Ovary (tissue), 9 donors: Measurements from ENCODE around the gene KLRC3. TPM values are rescaled to one million over a fixed set of nuclear protein-coding genes. Genes with fewer than 3 reads are reported as not detected.
"Not testable (repeated sequence)": the region's sequence is repeated elsewhere in the genome, so short reads cannot be mapped to it uniquely, and the experiment has no call there.

Experiments
- DNase-seq, 5 donors: peaks; one replicate each; pipeline ENCODE4 v3.0.0-alpha.2; 2019 to 2020
- H3K27ac ChIP-seq, 2 donors: fragments of 200-600 bp; one replicate each; pipeline versions ENCODE4 v1.5.1 to v1.8.0; 2019 to 2022
- H3K27me3 ChIP-seq: fragments of 200-600 bp; one replicate; pipeline ENCODE4 v1.8.0; 2022
- H3K36me3 ChIP-seq: fragments of 200-600 bp; sonication (generic); one replicate; pipeline ENCODE4 v1.5.1; 2019
- H3K4me1 ChIP-seq: one replicate; pipeline ENCODE4 v1.8.1; 2013; ENCODE audit warnings: mild to moderate bottlenecking, moderate library complexity; ENCODE audit not compliant: insufficient read depth
- H3K4me3 ChIP-seq: fragments of 200-600 bp; sonication (generic); one replicate; pipeline ENCODE4 v1.5.1; 2017
- H3K9me3 ChIP-seq, 2 donors: fragments of 200-600 bp in 1 of 2; sonication (generic) in 1 of 2; one replicate each; pipeline versions ENCODE4 v1.5.1 to v1.8.1; 2013 to 2019; ENCODE audit warnings: mild to moderate bottlenecking in 1 of 2, moderate library complexity in 1 of 2
- CTCF ChIP-seq, 3 donors: fragments of 450-650 bp in 2 of 3; fragments of 200-600 bp in 1 of 3; IDR thresholded peaks; one replicate each; pipeline versions ENCODE4 v1.5.1 to v1.8.0; 2016 to 2022; ENCODE audit warnings: antibody characterized with exemption in 3 of 3, mild to moderate bottlenecking in 1 of 3
- EP300 ChIP-seq: sonication (generic); formaldehyde crosslinking; IDR thresholded peaks from one replicate; pipeline ENCODE4 v1.6.1; 2017; ENCODE audit warnings: antibody characterized with exemption
- POLR2A ChIP-seq: fragments of 450-650 bp; IDR thresholded peaks from one replicate; pipeline ENCODE4 v1.6.1; 2017; ENCODE audit warnings: antibody characterized with exemption, mild to moderate bottlenecking, moderate library complexity
- WGBS, 3 donors: extraction: QIAGEN DNeasy Blood & Tissue Kit in 1 of 3; methylation state at CpG; one replicate each; pipeline versions ENCODE4 v1.1.5 to v1.1.7; 2013 to 2017; 5-methylcytosine and 5-hydroxymethylcytosine counted together
- intact Hi-C, 4 donors: fragments of 100-400 bp; cut with DNase I; formaldehyde crosslinking; loops; one replicate each; pipeline versions ENCODE4 v1.11.0 to v1.15.1; 2022 to 2023
- polyA plus RNA-seq, 2 donors: library from polyadenylated mRNA; stranded (reverse); fragments of 200-250 nt in 1 of 2; fragments of 350-450 nt in 1 of 2; fragmentation: Illumina TruSeq in 1 of 2; extraction: RNeasy Lipid Tissue Mini Kit (QIAGEN cat#74804) in 1 of 2; gene quantifications; one replicate each; pipeline ENCODE4 v1.2.3, GENCODE V29; 2013 to 2014
- total RNA-seq, 7 donors: library from RNA; depleted of rRNA in 2 of 7; stranded (reverse); fragments of >200 nt in 2 of 7; fragmentation: NEBNext Ultra II Directional in 3 of 7; extraction: Animal tissue kit (Norgen Biotek cat#: 25700) in 3 of 7; gene quantifications; one replicate each; pipeline versions ENCODE4 v1.1.0 to v1.2.4, GENCODE V29; 2016 to 2023
- donor health status: DM: no; HTN: no; CAD: no; lungs with moderate emphysema.
- donor health status: DM: no; HTN: no; CAD: no.
- donor health status: Bipolar disorder and iron deficiency.
- donor health status: DM: yes; HTN: yes; CAD: no.
- donor health status: DM: no; HTN: no; CAD: no.
- donor health status: DM: yes; HTN: yes; CAD: no.

The KLRC3 gene
- total and polyA plus RNA-seq, 9 donors, result 0.19 to 0.90 (median 0.65) TPM; not detected in 5

GRCh38 chr12:10455766-10456165, 35.4 kb upstream of the KLRC3 start:
- Histone ChIP-seq H3K36me3 (no peaks in the 10 kb centered on the region), H3K27ac (no peak overlapping the region), H3K27me3 (no peaks in the 10 kb centered on the region), H3K9me3 (no peaks in the 10 kb centered on the region), H3K4me1 (no peaks in the 10 kb centered on the region), H3K4me3 (no peak overlapping the region)
- intact Hi-C loops, result no loop called here
- DNase-seq, result no peak
- WGBS, 3 donors, result 83 to 92% (median 85%) methylated on average over 1 of the region's 1 CpG
- TF ChIP-seq POLR2A (no peak), EP300 (no peak), CTCF (IDR thresholded peaks at IDR 0.05) (no peak)

GRCh38 chr12:10454531-10454930, 34.1 kb upstream of the KLRC3 start:
- intact Hi-C loops, result no loop called here
- H3K36me3 ChIP-seq, result no peaks in the 10 kb centered on the region
- TF ChIP-seq POLR2A (no peak), EP300 (no peak), CTCF (IDR thresholded peaks at IDR 0.05) (no peak)
- no peak overlapping the region for H3K4me3 ChIP-seq
- WGBS, 3 donors, result 6 to 43% (median 11%) methylated on average over 1 of the region's 1 CpG
- H3K27ac ChIP-seq, result no peak overlapping the region
- no peaks in the 10 kb centered on the region for H3K9me3 ChIP-seq
- DNase-seq, result no peak
- H3K4me1 ChIP-seq, result no peaks in the 10 kb centered on the region
- no peaks in the 10 kb centered on the region for H3K27me3 ChIP-seq

GRCh38 chr12:10453156-10453555, 32.8 kb upstream of the KLRC3 start, which contains the start of gene KLRC1:
KLRC1 (minus strand) TSS chr12:10453377; CDS start chr12:10451156, 2,221 bp downstream.
- no peak within 1 kb of the TSS for H3K27ac ChIP-seq
- intact Hi-C loops, result no loop called here
- 63 to 73% (median 68%) methylated on average over 2 of the region's 2 CpGs for WGBS, 3 donors

GRCh38 chr12:10448236-10448635, 27.8 kb upstream of the KLRC3 start:
- H3K27me3 ChIP-seq, result no peaks in the 10 kb centered on the region
- no peak overlapping the region for H3K4me3 ChIP-seq
- no peaks in the 10 kb centered on the region for H3K4me1 ChIP-seq
- H3K36me3 ChIP-seq, result no peaks in the 10 kb centered on the region
- TF ChIP-seq POLR2A, result no peak
- no peak for TF ChIP-seq CTCF (IDR thresholded peaks at IDR 0.05)
- TF ChIP-seq EP300, result no peak
- WGBS, 3 donors, result 95 to 99% (median 96%) methylated on average over 4 of the region's 4 CpGs
- H3K9me3 ChIP-seq, result no peaks in the 10 kb centered on the region
- no peak overlapping the region for H3K27ac ChIP-seq
- DNase-seq, result no peak
- intact Hi-C loops, result no loop called here

More at GRCh38 chr12:10453156-10453555, 32.8 kb upstream of the KLRC3 start, which contains the start of gene KLRC1:
- Histone ChIP-seq H3K36me3 (no peaks in the 10 kb centered on the region), H3K4me3 (no peak within 1 kb of the TSS), H3K9me3 (no peaks in the 10 kb centered on the region), H3K4me1 (no peaks in the 10 kb centered on the region), H3K27me3 (no peaks in the 10 kb centered on the region)
- TF ChIP-seq EP300 (no peak), POLR2A (no peak), CTCF (IDR thresholded peaks at IDR 0.05) (no peak)
- DNase-seq, result no peak

- intact Hi-C loops, H3K9me3 ChIP-seq, DNase-seq, H3K36me3 ChIP-seq, H3K4me3 ChIP-seq, H3K4me1 ChIP-seq, H3K27me3 ChIP-seq, H3K27ac ChIP-seq: not testable (repeated sequence)
- 77 to 80% (median 78%) methylated on average over 5 of the region's 5 CpGs for whole genome bisulfite sequencing, 3 donors
These were observed 25.7 kb upstream of the KLRC3 start for GRCh38 chr12:10446052-10446451.

- DNase-seq, intact Hi-C loops, H3K27me3 ChIP-seq, H3K27ac ChIP-seq, H3K4me3 ChIP-seq, H3K4me1 ChIP-seq, H3K36me3 ChIP-seq, H3K9me3 ChIP-seq: not testable (repeated sequence)
- 93 to 94% (median 93%) methylated on average over 8 of the region's 8 CpGs for WGBS, 3 donors
These were observed 20.7 kb upstream of the KLRC3 start for GRCh38 chr12:10441144-10441543.

GRCh38 chr12:10439608-10440274, 19.3 kb upstream of the KLRC3 start:
- H3K9me3 ChIP-seq, H3K36me3 ChIP-seq, DNase-seq, H3K4me3 ChIP-seq, H3K27me3 ChIP-seq, H3K4me1 ChIP-seq, intact Hi-C loops, H3K27ac ChIP-seq: not testable (repeated sequence)
- 71 to 80% (median 71%) methylated on average over 2 of the region's 2 CpGs for WGBS, 3 donors

GRCh38 chr12:10437601-10438000, 17.2 kb upstream of the KLRC3 start:
- H3K27ac ChIP-seq, H3K36me3 ChIP-seq, DNase-seq, H3K4me1 ChIP-seq, intact Hi-C loops, H3K4me3 ChIP-seq, H3K27me3 ChIP-seq, H3K9me3 ChIP-seq: not testable (repeated sequence)
- WGBS, 3 donors, result 55% methylated on average over 2 of the region's 2 CpGs; no CpG with 5 or more reads in 2 of the 3 donors
